Activated naive CD4-positive, alpha-beta T cell treated with anti-CD3 and anti-CD28 coated beads, Interleukin-2, amount 50 U/mL, for 16 hours (primary cell): ENCODE data around the gene MIR17HG.
A peak's percentile ranks its signal among the peaks of the same experiment; 100 is the strongest.
"Not testable (repeated sequence)": the region's sequence is repeated elsewhere in the genome, so short reads cannot be mapped to it uniquely, and the experiment has no call there.

Experiments
- DNase-seq: peaks from one replicate; pipeline ENCODE4 v3.0.0-alpha.2; 2020

The MIR17HG gene

GRCh38 chr13:91347996-91348905, 764 bp downstream of the MIR17HG start:
- peak; percentile 84 for DNase-seq

GRCh38 chr13:91348906-91349435, 1.5 kb downstream of the MIR17HG start:
- DNase-seq = peak; percentile 95

GRCh38 chr13:91349992-91350911, 2.8 kb downstream of the MIR17HG start:
- no peak for DNase-seq

- no peak for DNase-seq
Measured at GRCh38 chr13:91351123-91351522, 3.6 kb downstream of the MIR17HG start.

- DNase-seq = no peak
Measured at GRCh38 chr13:91351980-91352379, 4.5 kb downstream of the MIR17HG start.

- not testable (repeated sequence) for DNase-seq
Measured at GRCh38 chr13:91352891-91353290, 5.4 kb downstream of the MIR17HG start.

- no peak for DNase-seq
Measured at GRCh38 chr13:91353494-91353893, 6.0 kb downstream of the MIR17HG start.

GRCh38 chr13:91355099-91355825, 7.8 kb downstream of the MIR17HG start:
- DNase-seq = no peak

- DNase-seq = no peak
Measured at GRCh38 chr13:91355826-91356710, 8.6 kb downstream of the MIR17HG start.

- DNase-seq = no peak
Measured at GRCh38 chr13:91356919-91357612, 9.6 kb downstream of the MIR17HG start.

- no peak for DNase-seq
Measured at GRCh38 chr13:91357613-91358386, 10.3 kb downstream of the MIR17HG start.

- no peak for DNase-seq
Measured at GRCh38 chr13:91358387-91358782, 10.9 kb downstream of the MIR17HG start.

GRCh38 chr13:91359111-91359510, 11.6 kb downstream of the MIR17HG start:
- DNase-seq = no peak

GRCh38 chr13:91359631-91360030, 12.1 kb downstream of the MIR17HG start:
- DNase-seq = no peak

GRCh38 chr13:91360246-91360751, 12.8 kb downstream of the MIR17HG start:
- DNase-seq = no peak

GRCh38 chr13:91361755-91362271, 14.3 kb downstream of the MIR17HG start:
- DNase-seq = no peak

GRCh38 chr13:91362908-91363307, 15.4 kb downstream of the MIR17HG start:
- no peak for DNase-seq

- DNase-seq = no peak
Measured at GRCh38 chr13:91368101-91368500, 20.6 kb downstream of the MIR17HG start.

- no peak for DNase-seq
Measured at GRCh38 chr13:91368676-91369440, 21.4 kb downstream of the MIR17HG start.
